HepG2 (cell line): ENCODE results near the gene SLC9B2. TPM values are rescaled to one million over a fixed set of nuclear protein-coding genes. Genes with fewer than 3 reads are reported as not detected.
A peak's percentile ranks its signal among the peaks of the same experiment; 100 is the strongest.

Source experiments
- EHMT2 ChIP-seq: fragments of 200-600 bp; sonication (generic); IDR thresholded peaks from 2 replicates; pipeline ENCODE4 v1.7.0; 2017; ENCODE audit warnings: antibody characterized with exemption, low read depth, low read length, borderline replicate concordance
- HMG20B ChIP-seq: conservative IDR thresholded peaks from 2 replicates; pipeline ENCODE4 v1.6.1; 2016; ENCODE audit warnings: missing genetic modification reagents, missing compliant biosample characterization
- MTA1 ChIP-seq: sonication (generic); formaldehyde crosslinking; IDR thresholded peaks from 2 replicates; pipeline ENCODE4 v1.4.0; 2020; ENCODE audit warnings: missing genetic modification reagents, mild to moderate bottlenecking, borderline replicate concordance
- RAD21 ChIP-seq: fragments of 450-650 bp; formaldehyde crosslinking; IDR thresholded peaks from 2 replicates; pipeline ENCODE4 v1.5.0; 2020; ENCODE audit warnings: mild to moderate bottlenecking
- ZNF20 ChIP-seq: sonication (generic); formaldehyde crosslinking; IDR thresholded peaks from 2 replicates; pipeline ENCODE4 v1.4.0; 2020; ENCODE audit warnings: mild to moderate bottlenecking, moderate library complexity, missing genetic modification reagents
- ZNF30 ChIP-seq: sonication (generic); formaldehyde crosslinking; IDR thresholded peaks from 2 replicates; pipeline ENCODE4 v1.5.0; 2020; ENCODE audit warnings: mild to moderate bottlenecking, missing genetic modification reagents
- ZNF772 ChIP-seq: sonication (generic); formaldehyde crosslinking; IDR thresholded peaks from 2 replicates; pipeline ENCODE4 v1.5.0; 2020; ENCODE audit warnings: mild to moderate bottlenecking, missing genetic modification reagents
- polyA plus RNA-seq, 8 experiments: library from polyadenylated mRNA; depleted of rRNA in 3 of 8; stranded (reverse) in 7 of 8; unstranded in 1 of 8; fragments of >200 nt; fragmentation: Illumina TruSeq in 4 of 8; extraction: Trizol in 4 of 8; gene quantifications; 2 replicates each; pipeline versions ENCODE4 v1.2.1 to v1.2.3, GENCODE V29; 2011 to 2016; ENCODE audit warnings: low read depth in 4 of 8, missing spikeins in 1 of 8, mixed read lengths in 1 of 8; ENCODE audit not compliant: insufficient read depth in 1 of 8
- total RNA-seq, 5 experiments: library from RNA; depleted of rRNA; stranded (reverse); fragments of >200 nt; fragmentation: Illumina TruSeq; extraction: Trizol; gene quantifications; 2 replicates each; pipeline ENCODE4 v1.2.3, GENCODE V29; 2016; ENCODE audit warnings: low read depth in 1 of 5
- TF ChIP-seq, protein P1 (sequence below): sonication (generic); formaldehyde crosslinking; IDR thresholded peaks from 2 replicates; pipeline ENCODE4 v1.4.0; 2020; ENCODE audit warnings: missing genetic modification reagents
- TF ChIP-seq, protein P2 (sequence below), 2 experiments: fragments of 450-650 bp in 1 of 2; sonication (generic) in 1 of 2; formaldehyde crosslinking in 1 of 2; IDR thresholded peaks; 2 replicates each; pipeline versions ENCODE4 v1.6.1 to v1.8.0; 2016 to 2022; ENCODE audit warnings: antibody characterized with exemption in 1 of 2, mild to moderate bottlenecking in 1 of 2, missing genetic modification reagents in 1 of 2
- TF ChIP-seq, protein P3 (sequence below): IDR thresholded peaks from 2 replicates; pipeline ENCODE4 v1.6.1; 2016; ENCODE audit warnings: low read depth
- TF ChIP-seq, protein P4 (sequence below): sonication (generic); formaldehyde crosslinking; IDR thresholded peaks from 2 replicates; pipeline ENCODE4 v1.4.0; 2020; ENCODE audit warnings: missing genetic modification reagents, low read depth, mild to moderate bottlenecking, borderline replicate concordance
- TF ChIP-seq, protein P5 (sequence below): sonication (generic); formaldehyde crosslinking; IDR thresholded peaks from 2 replicates; pipeline ENCODE4 v1.5.0; 2020; ENCODE audit warnings: missing genetic modification reagents

The SLC9B2 gene
- total and polyA plus RNA-seq, 2 of the 13 experiments (the other 11 are each of a cell fraction or from before 2014, with no cell fraction given) = 23.5 to 38.5 TPM

DNA sequence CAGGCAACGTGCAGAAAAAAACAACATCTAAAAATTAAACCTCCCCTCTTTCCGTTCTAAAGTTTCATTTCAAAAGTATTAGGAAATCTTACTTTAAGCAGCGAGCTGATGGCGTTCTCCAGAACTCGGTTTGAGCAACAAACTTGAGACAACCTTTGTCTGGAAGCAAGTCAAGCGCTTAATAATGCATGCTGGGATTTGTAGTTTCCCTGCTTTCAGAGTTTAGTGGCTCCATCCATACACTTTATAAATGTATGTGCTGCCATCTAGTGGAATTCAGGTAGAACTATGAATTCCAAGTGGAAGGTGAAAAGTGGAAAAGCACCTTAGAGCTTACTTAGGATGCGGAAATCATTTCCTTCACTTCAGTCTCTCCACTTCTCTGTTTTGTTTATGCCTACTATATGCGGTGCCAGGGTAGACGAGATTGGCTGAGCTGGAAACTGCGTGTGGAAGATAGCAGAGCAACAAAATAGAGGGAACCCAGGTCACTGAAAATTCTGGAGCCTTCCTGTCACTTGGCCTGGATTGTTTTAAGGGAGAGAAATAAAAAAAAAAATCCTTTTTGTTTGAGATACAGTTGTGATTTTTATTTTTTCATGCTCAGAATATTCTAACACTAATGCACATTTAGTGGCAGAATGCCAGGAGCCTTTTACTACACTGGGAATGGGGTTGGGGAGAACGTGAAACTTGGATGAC is 23.3 kb upstream of the SLC9B2 start, which contains the start of gene BDH2 (continued):
- TF ChIP-seq, protein P1, sequence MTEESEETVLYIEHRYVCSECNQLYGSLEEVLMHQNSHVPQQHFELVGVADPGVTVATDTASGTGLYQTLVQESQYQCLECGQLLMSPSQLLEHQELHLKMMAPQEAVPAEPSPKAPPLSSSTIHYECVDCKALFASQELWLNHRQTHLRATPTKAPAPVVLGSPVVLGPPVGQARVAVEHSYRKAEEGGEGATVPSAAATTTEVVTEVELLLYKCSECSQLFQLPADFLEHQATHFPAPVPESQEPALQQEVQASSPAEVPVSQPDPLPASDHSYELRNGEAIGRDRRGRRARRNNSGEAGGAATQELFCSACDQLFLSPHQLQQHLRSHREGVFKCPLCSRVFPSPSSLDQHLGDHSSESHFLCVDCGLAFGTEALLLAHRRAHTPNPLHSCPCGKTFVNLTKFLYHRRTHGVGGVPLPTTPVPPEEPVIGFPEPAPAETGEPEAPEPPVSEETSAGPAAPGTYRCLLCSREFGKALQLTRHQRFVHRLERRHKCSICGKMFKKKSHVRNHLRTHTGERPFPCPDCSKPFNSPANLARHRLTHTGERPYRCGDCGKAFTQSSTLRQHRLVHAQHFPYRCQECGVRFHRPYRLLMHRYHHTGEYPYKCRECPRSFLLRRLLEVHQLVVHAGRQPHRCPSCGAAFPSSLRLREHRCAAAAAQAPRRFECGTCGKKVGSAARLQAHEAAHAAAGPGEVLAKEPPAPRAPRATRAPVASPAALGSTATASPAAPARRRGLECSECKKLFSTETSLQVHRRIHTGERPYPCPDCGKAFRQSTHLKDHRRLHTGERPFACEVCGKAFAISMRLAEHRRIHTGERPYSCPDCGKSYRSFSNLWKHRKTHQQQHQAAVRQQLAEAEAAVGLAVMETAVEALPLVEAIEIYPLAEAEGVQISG (CRISPR knock-in tag) = peak; percentile 42; the same call in 1 of the 2 replicates
- TF ChIP-seq ZNF30 (CRISPR knock-in tag) (no peak), EHMT2 (no peak), ZNF20 (CRISPR knock-in tag) (no peak), RAD21 (CRISPR knock-in tag) (peak; percentile 72), MTA1 (CRISPR knock-in tag) (no peak), ZNF772 (no peak), HMG20B (CRISPR knock-in tag) (no peak)
- TF ChIP-seq, protein P2, sequence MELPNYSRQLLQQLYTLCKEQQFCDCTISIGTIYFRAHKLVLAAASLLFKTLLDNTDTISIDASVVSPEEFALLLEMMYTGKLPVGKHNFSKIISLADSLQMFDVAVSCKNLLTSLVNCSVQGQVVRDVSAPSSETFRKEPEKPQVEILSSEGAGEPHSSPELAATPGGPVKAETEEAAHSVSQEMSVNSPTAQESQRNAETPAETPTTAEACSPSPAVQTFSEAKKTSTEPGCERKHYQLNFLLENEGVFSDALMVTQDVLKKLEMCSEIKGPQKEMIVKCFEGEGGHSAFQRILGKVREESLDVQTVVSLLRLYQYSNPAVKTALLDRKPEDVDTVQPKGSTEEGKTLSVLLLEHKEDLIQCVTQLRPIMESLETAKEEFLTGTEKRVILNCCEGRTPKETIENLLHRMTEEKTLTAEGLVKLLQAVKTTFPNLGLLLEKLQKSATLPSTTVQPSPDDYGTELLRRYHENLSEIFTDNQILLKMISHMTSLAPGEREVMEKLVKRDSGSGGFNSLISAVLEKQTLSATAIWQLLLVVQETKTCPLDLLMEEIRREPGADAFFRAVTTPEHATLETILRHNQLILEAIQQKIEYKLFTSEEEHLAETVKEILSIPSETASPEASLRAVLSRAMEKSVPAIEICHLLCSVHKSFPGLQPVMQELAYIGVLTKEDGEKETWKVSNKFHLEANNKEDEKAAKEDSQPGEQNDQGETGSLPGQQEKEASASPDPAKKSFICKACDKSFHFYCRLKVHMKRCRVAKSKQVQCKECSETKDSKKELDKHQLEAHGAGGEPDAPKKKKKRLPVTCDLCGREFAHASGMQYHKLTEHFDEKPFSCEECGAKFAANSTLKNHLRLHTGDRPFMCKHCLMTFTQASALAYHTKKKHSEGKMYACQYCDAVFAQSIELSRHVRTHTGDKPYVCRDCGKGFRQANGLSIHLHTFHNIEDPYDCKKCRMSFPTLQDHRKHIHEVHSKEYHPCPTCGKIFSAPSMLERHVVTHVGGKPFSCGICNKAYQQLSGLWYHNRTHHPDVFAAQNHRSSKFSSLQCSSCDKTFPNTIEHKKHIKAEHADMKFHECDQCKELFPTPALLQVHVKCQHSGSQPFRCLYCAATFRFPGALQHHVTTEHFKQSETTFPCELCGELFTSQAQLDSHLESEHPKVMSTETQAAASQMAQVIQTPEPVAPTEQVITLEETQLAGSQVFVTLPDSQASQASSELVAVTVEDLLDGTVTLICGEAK (IDR thresholded peaks at IDR 0.05) = no peak
- TF ChIP-seq, protein P2 (CRISPR knock-in tag; IDR thresholded peaks at IDR 0.05) = no peak
- TF ChIP-seq, protein P3, sequence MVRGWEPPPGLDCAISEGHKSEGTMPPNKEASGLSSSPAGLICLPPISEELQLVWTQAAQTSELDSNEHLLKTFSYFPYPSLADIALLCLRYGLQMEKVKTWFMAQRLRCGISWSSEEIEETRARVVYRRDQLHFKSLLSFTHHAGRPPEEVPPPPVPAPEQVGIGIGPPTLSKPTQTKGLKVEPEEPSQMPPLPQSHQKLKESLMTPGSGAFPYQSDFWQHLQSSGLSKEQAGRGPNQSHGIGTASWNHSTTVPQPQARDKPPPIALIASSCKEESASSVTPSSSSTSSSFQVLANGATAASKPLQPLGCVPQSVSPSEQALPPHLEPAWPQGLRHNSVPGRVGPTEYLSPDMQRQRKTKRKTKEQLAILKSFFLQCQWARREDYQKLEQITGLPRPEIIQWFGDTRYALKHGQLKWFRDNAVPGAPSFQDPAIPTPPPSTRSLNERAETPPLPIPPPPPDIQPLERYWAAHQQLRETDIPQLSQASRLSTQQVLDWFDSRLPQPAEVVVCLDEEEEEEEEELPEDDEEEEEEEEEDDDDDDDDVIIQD (CRISPR knock-in tag) = 0 out of 2 replicates have a peak, but pooled peaks have one; percentile 13
- TF ChIP-seq, protein P4, sequence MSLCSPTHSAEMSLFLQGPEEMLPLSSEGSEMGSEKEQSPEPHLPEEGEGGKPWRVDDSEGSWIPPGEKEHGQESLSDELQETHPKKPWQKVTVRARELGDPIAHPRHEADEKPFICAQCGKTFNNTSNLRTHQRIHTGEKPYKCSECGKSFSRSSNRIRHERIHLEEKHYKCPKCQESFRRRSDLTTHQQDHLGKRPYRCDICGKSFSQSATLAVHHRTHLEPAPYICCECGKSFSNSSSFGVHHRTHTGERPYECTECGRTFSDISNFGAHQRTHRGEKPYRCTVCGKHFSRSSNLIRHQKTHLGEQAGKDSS (CRISPR knock-in tag) = no peak
- TF ChIP-seq, protein P5, sequence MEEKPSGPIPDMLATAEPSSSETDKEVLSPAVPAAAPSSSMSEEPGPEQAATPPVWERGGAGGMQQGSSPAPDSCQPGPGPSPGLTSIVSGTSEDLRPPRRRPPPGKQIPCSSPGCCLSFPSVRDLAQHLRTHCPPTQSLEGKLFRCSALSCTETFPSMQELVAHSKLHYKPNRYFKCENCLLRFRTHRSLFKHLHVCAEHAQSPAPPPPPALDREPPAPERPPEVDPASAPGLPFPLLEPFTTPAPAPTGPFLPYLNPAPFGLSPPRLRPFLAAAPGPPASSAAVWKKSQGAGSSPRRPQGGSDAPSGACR (CRISPR knock-in tag) = no peak
